Suppressor macrophage treated with lipopolysaccharide for 1 hour (primary cell): Measurements from ENCODE around the gene GALM.
"Not testable (repeated sequence)": the region's sequence is repeated elsewhere in the genome, so short reads cannot be mapped to it uniquely, and the experiment has no call there.

Experiments
- DNase-seq, 3 donors: peaks; one replicate each; pipeline ENCODE4 v3.0.0-alpha.2; 2020 to 2022

The GALM gene

GRCh38 chr2:38712871-38713270, 47.0 kb downstream of the GALM start:
- DNase-seq = no peak

GRCh38 chr2:38713338-38713737, 47.4 kb downstream of the GALM start:
- DNase-seq = no peak

- DNase-seq = not testable (repeated sequence)
Observed at GRCh38 chr2:38714941-38715340, 49.0 kb downstream of the GALM start.

GRCh38 chr2:38716185-38716584, 50.3 kb downstream of the GALM start:
- peak in 1 of 3 donors; percentile 13 for DNase-seq

GRCh38 chr2:38718601-38719000, 52.7 kb downstream of the GALM start:
- peak in 2 of 3 donors; percentile 16 to 20 for DNase-seq

GRCh38 chr2:38719706-38720105, 53.8 kb downstream of the GALM start:
- no peak for DNase-seq

GRCh38 chr2:38720613-38721241, 54.8 kb downstream of the GALM start:
- DNase-seq = peak; percentile 59 to 63 (median 59)

GRCh38 chr2:38722271-38723061, 56.6 kb downstream of the GALM start:
- peak; percentile 69 to 84 (median 74) for DNase-seq

- DNase-seq = no peak
Observed at GRCh38 chr2:38723173-38723572, 57.3 kb downstream of the GALM start.

GRCh38 chr2:38727661-38728060, 61.7 kb downstream of the GALM start:
- DNase-seq = peak in 1 of 3 donors; percentile 31

GRCh38 chr2:38728694-38729093, 62.8 kb downstream of the GALM start:
- DNase-seq = no peak

GRCh38 chr2:38731090-38731489, 65.2 kb downstream of the GALM start:
- no peak for DNase-seq

GRCh38 chr2:38731684-38732221, 65.8 kb downstream of the GALM start:
- no peak for DNase-seq

GRCh38 chr2:38733300-38733971, 67.5 kb downstream of the GALM start:
- DNase-seq = no peak

GRCh38 chr2:38734299-38735058, 68.6 kb downstream of the GALM start:
- no peak for DNase-seq

GRCh38 chr2:38735999-38736320, 70.0 kb downstream of the GALM start:
- no peak for DNase-seq

GRCh38 chr2:38737000-38737698, 71.2 kb downstream of the GALM start:
- peak; percentile 83 to 92 (median 91) for DNase-seq

- DNase-seq = no peak
Observed at GRCh38 chr2:38737925-38738324, 72.0 kb downstream of the GALM start.

- DNase-seq = no peak
Observed at GRCh38 chr2:38739524-38739923, 73.6 kb downstream of the GALM start.

- peak; percentile 59 to 95 (median 84) for DNase-seq
Observed at GRCh38 chr2:38740851-38741731, 75.2 kb downstream of the GALM start.
